Upper lobe of right lung (tissue), 1 donor: Measurements from ENCODE around the gene PDLIM1. TPM values are rescaled to one million over a fixed set of nuclear protein-coding genes. Genes with fewer than 3 reads are reported as not detected.

Experiments
- ATAC-seq: fragments of 200-7000 bp; cut with Tn5 transposase; one replicate; pipeline ENCODE4 v1.9.1; 2020; ENCODE audit warnings: mild to moderate bottlenecking, moderate library complexity
- DNase-seq: peaks from one replicate; pipeline ENCODE4 v3.0.0-alpha.2; 2020
- H3K27ac ChIP-seq: fragments of 200-600 bp; one replicate; pipeline ENCODE4 v1.8.0; 2022
- H3K27me3 ChIP-seq: fragments of 200-600 bp; one replicate; pipeline ENCODE4 v1.8.0; 2022; ENCODE audit warnings: mild to moderate bottlenecking
- H3K36me3 ChIP-seq: fragments of 200-600 bp; one replicate; pipeline ENCODE4 v1.8.0; 2022
- H3K4me1 ChIP-seq: fragments of 200-600 bp; one replicate; pipeline ENCODE4 v1.8.0; 2022
- H3K4me3 ChIP-seq: fragments of 200-600 bp; one replicate; pipeline ENCODE4 v1.8.0; 2022; ENCODE audit warnings: mild to moderate bottlenecking
- H3K9me3 ChIP-seq: fragments of 200-600 bp; one replicate; pipeline ENCODE4 v1.8.0; 2022
- CTCF ChIP-seq: fragments of 200-600 bp; IDR thresholded peaks from one replicate; pipeline ENCODE4 v1.8.0; 2022; ENCODE audit warnings: antibody characterized with exemption
- intact Hi-C: fragments of 100-400 bp; cut with DNase I; formaldehyde crosslinking; loops from one replicate; pipeline ENCODE4 v1.11.0; 2022
- total RNA-seq: library from RNA; stranded (reverse); fragmentation: NEBNext Ultra II Directional; extraction: Animal tissue kit (Norgen Biotek cat#: 25700); gene quantifications from one replicate; pipeline ENCODE4 v1.2.1, GENCODE V29; 2021
- donor health status: DM: no; HTN: yes; CAD: no; lungs with severe emphysema.

The PDLIM1 gene
- total RNA-seq, 1 donor from 2014 or later, result 190 TPM

GRCh38 chr10:95287281-95287680, 3.5 kb downstream of the PDLIM1 start:
- no peaks in the 10 kb centered on the region for H3K9me3 ChIP-seq
- no peaks in the 10 kb centered on the region for H3K27me3 ChIP-seq
- no peaks in the 10 kb centered on the region for H3K36me3 ChIP-seq
- peaks cover 36% of the 10 kb centered on the region for H3K4me1 ChIP-seq
- intact Hi-C loops, result no loop called here
- H3K27ac ChIP-seq, result peak overlapping the region; percentile 88
- H3K4me3 ChIP-seq, result no peak overlapping the region
- no peak for DNase-seq
- no peak for ATAC-seq
- no peak for TF ChIP-seq CTCF

GRCh38 chr10:95286707-95287106, 4.1 kb downstream of the PDLIM1 start:
- Histone ChIP-seq H3K9me3 (no peaks in the 10 kb centered on the region), H3K36me3 (no peaks in the 10 kb centered on the region), H3K4me3 (no peak overlapping the region), H3K4me1 (peaks cover 36% of the 10 kb centered on the region), H3K27me3 (no peaks in the 10 kb centered on the region), H3K27ac (peak overlapping the region; percentile 55)
- intact Hi-C loops, result no loop called here
- no peak for TF ChIP-seq CTCF
- peak; percentile 1 for ATAC-seq
- DNase-seq, result no peak

- intact Hi-C loops, result no loop called here
- no peak overlapping the region for H3K27ac ChIP-seq
- no peak for ATAC-seq
Observed at GRCh38 chr10:95285556-95285955, 5.2 kb downstream of the PDLIM1 start.

GRCh38 chr10:95284807-95285206, 6.0 kb downstream of the PDLIM1 start:
- intact Hi-C loops, result no loop called here
- Histone ChIP-seq H3K27ac (no peak overlapping the region), H3K27me3 (no peaks in the 10 kb centered on the region), H3K9me3 (no peaks in the 10 kb centered on the region), H3K4me1 (peaks cover 48% of the 10 kb centered on the region), H3K36me3 (no peaks in the 10 kb centered on the region), H3K4me3 (no peak overlapping the region)
- ATAC-seq (no peak), DNase-seq (no peak)
- TF ChIP-seq CTCF, result no peak

More at GRCh38 chr10:95285556-95285955, 5.2 kb downstream of the PDLIM1 start:
- no peak for TF ChIP-seq CTCF
- Histone ChIP-seq H3K4me3 (no peak overlapping the region), H3K36me3 (no peaks in the 10 kb centered on the region), H3K27me3 (no peaks in the 10 kb centered on the region), H3K9me3 (no peaks in the 10 kb centered on the region), H3K4me1 (peaks cover 41% of the 10 kb centered on the region)
- no peak for DNase-seq

- no peak for DNase-seq
- intact Hi-C loops, result no loop called here
- H3K9me3 ChIP-seq, result no peaks in the 10 kb centered on the region
- no peak for ATAC-seq
- TF ChIP-seq CTCF, result no peak
- peaks cover 55% of the 10 kb centered on the region for H3K4me1 ChIP-seq
- H3K36me3 ChIP-seq, result no peaks in the 10 kb centered on the region
- no peaks in the 10 kb centered on the region for H3K27me3 ChIP-seq
- H3K4me3 ChIP-seq, result no peak overlapping the region
- H3K27ac ChIP-seq, result no peak overlapping the region
Observed at GRCh38 chr10:95282107-95282506, 8.7 kb downstream of the PDLIM1 start.

- TF ChIP-seq CTCF, result no peak
- H3K36me3 ChIP-seq, result no peaks in the 10 kb centered on the region
- peaks cover 55% of the 10 kb centered on the region for H3K4me1 ChIP-seq
- no peaks in the 10 kb centered on the region for H3K27me3 ChIP-seq
- DNase-seq, result no peak
- no peak overlapping the region for H3K4me3 ChIP-seq
- H3K27ac ChIP-seq, result no peak overlapping the region
- no peaks in the 10 kb centered on the region for H3K9me3 ChIP-seq
- intact Hi-C loops, result no loop called here
- no peak for ATAC-seq
Observed at GRCh38 chr10:95281206-95281605, 9.6 kb downstream of the PDLIM1 start.
